Trophoblast cell (in vitro differentiated cells and primary cell): ENCODE results near the gene GDE1.

Experiments used
- DNase-seq, 2 donors: peaks; one replicate each; pipeline ENCODE4 v3.0.0-alpha.2; 2016
- H2AFZ ChIP-seq: 2 replicates; pipeline ENCODE4 v1.6.1; 2013; ENCODE audit warnings: low read length, moderate library complexity, mild to moderate bottlenecking; ENCODE audit not compliant: insufficient read depth, poor library complexity
- H2AK5ac ChIP-seq: 2 replicates; pipeline ENCODE4 v1.6.1; 2013; ENCODE audit warnings: mild to moderate bottlenecking, low read length
- H2BK120ac ChIP-seq: 2 replicates; pipeline ENCODE4 v1.6.1; 2013; ENCODE audit warnings: low read length, mild to moderate bottlenecking, moderate library complexity; ENCODE audit not compliant: insufficient read depth, poor library complexity
- H2BK12ac ChIP-seq: 2 replicates; pipeline ENCODE4 v1.6.1; 2013; ENCODE audit warnings: mild to moderate bottlenecking, low read length, moderate library complexity
- H2BK5ac ChIP-seq: 2 replicates; pipeline ENCODE4 v1.6.1; 2013; ENCODE audit warnings: low read length, low read depth, moderate library complexity, mild to moderate bottlenecking; ENCODE audit not compliant: poor library complexity
- H3K14ac ChIP-seq: 2 replicates; pipeline ENCODE4 v1.6.1; 2013; ENCODE audit warnings: mild to moderate bottlenecking, low read length
- H3K18ac ChIP-seq: 2 replicates; pipeline ENCODE4 v1.6.1; 2013; ENCODE audit warnings: mild to moderate bottlenecking, low read length
- H3K23ac ChIP-seq: 2 replicates; pipeline ENCODE4 v1.6.1; 2013; ENCODE audit warnings: low read length
- H3K27ac ChIP-seq: 2 replicates; pipeline ENCODE4 v1.5.1; 2013; ENCODE audit warnings: low read depth, mild to moderate bottlenecking, inconsistent platforms, low read length, moderate library complexity
- H3K27me3 ChIP-seq: 2 replicates; pipeline ENCODE4 v1.6.1; 2013; ENCODE audit warnings: inconsistent platforms, mild to moderate bottlenecking, low read length, moderate library complexity; ENCODE audit not compliant: insufficient read depth
- H3K36me3 ChIP-seq, 2 experiments: 1 replicate in 1 of 2; 2 replicates in 1 of 2; pipeline ENCODE4 v1.6.1; 2013; ENCODE audit warnings: low read length in 2 of 2, mild to moderate bottlenecking in 2 of 2, moderate library complexity in 1 of 2; ENCODE audit not compliant: insufficient read depth in 2 of 2, control insufficient read depth in 1 of 2
- H3K4ac ChIP-seq: 2 replicates; pipeline ENCODE4 v1.6.1; 2013; ENCODE audit warnings: low read depth, mild to moderate bottlenecking, low read length, moderate library complexity
- H3K4me1 ChIP-seq, 2 experiments: 1 replicate in 1 of 2; 2 replicates in 1 of 2; pipeline ENCODE4 v1.6.1; 2013; ENCODE audit warnings: low read length in 2 of 2, mild to moderate bottlenecking in 2 of 2, moderate library complexity in 1 of 2; ENCODE audit not compliant: insufficient read depth in 2 of 2, control insufficient read depth in 1 of 2
- H3K4me2 ChIP-seq: 2 replicates; pipeline ENCODE4 v1.6.1; 2013; ENCODE audit warnings: inconsistent platforms, mild to moderate bottlenecking, low read length, moderate library complexity
- H3K4me3 ChIP-seq: 2 replicates; pipeline ENCODE4 v1.5.1; 2013; ENCODE audit warnings: mild to moderate bottlenecking, low read depth, low read length, inconsistent platforms
- H3K79me1 ChIP-seq: one replicate; pipeline ENCODE4 v1.6.1; 2013; ENCODE audit warnings: low read length
- H3K79me2 ChIP-seq: 2 replicates; pipeline ENCODE4 v1.6.1; 2013; ENCODE audit warnings: low read length, mild to moderate bottlenecking; ENCODE audit not compliant: control insufficient read depth, insufficient read depth, poor library complexity
- H3K9ac ChIP-seq: 2 replicates; pipeline ENCODE4 v1.6.1; 2013; ENCODE audit warnings: mild to moderate bottlenecking, low read length
- H3K9me3 ChIP-seq: 2 replicates; pipeline ENCODE4 v1.6.1; 2013; ENCODE audit warnings: low read depth, mild to moderate bottlenecking, control low read depth, inconsistent platforms, low read length; ENCODE audit not compliant: insufficient read depth
- H4K12ac ChIP-seq: 2 replicates; pipeline ENCODE4 v1.6.1; 2013; ENCODE audit warnings: low read depth, mild to moderate bottlenecking, low read length, moderate library complexity
- H4K8ac ChIP-seq: 2 replicates; pipeline ENCODE4 v1.6.1; 2013; ENCODE audit warnings: low read depth, mild to moderate bottlenecking, low read length, moderate library complexity
- H4K91ac ChIP-seq: one replicate; pipeline ENCODE4 v1.6.1; 2013; ENCODE audit warnings: low read depth, mild to moderate bottlenecking, low read length, moderate library complexity
- WGBS: extraction: QIAGEN DNeasy Blood & Tissue Kit; methylation state at CpG from one replicate; pipeline ENCODE4 v1.1.7; 2013; ENCODE audit warnings: missing lambda C conversion rate; ENCODE audit not compliant: insufficient read length, insufficient coverage; ENCODE audit errors: extremely low coverage; 5-methylcytosine and 5-hydroxymethylcytosine counted together

GDE1 gene

GRCh38 chr16:19474617-19475016 is 47.3 kb downstream of the GDE1 start:
- no peak overlapping the region for H2BK12ac ChIP-seq
- H2BK5ac ChIP-seq, result no peak overlapping the region
- H3K14ac ChIP-seq, result no peak overlapping the region
- no peak overlapping the region for H4K8ac ChIP-seq
- no peak overlapping the region for H3K27ac ChIP-seq
- H3K4me3 ChIP-seq, result no peak overlapping the region
- H2AFZ ChIP-seq, result no peak overlapping the region
- no peaks in the 10 kb centered on the region for H3K79me1 ChIP-seq
- WGBS, result no CpG with 5 or more reads among the region's 5 CpGs
- H3K18ac ChIP-seq, result no peak overlapping the region
- H3K4me1 ChIP-seq, result no peaks in the 10 kb centered on the region
- no peak overlapping the region for H3K4me2 ChIP-seq
- no peak overlapping the region for H4K91ac ChIP-seq
- H3K79me2 ChIP-seq, result no peaks in the 10 kb centered on the region
- H4K12ac ChIP-seq, result no peak overlapping the region
- H3K23ac ChIP-seq, result no peak overlapping the region
- no peaks in the 10 kb centered on the region for H3K9me3 ChIP-seq
- no peaks in the 10 kb centered on the region for H3K27me3 ChIP-seq
- no peak overlapping the region for H3K9ac ChIP-seq
- peak in 1 of 2 donors; percentile 6 for DNase-seq
- H3K4ac ChIP-seq, result no peak overlapping the region
- H2BK120ac ChIP-seq, result no peak overlapping the region
- H3K36me3 ChIP-seq, result no peaks in the 10 kb centered on the region
- H2AK5ac ChIP-seq, result no peak overlapping the region

- Histone ChIP-seq H3K4ac (no peak overlapping the region), H2BK120ac (no peak overlapping the region), H3K9ac (no peak overlapping the region), H3K4me2 (no peak overlapping the region), H2AFZ (no peak overlapping the region), H3K4me3 (no peak overlapping the region), H3K18ac (no peak overlapping the region), H2BK5ac (no peak overlapping the region), H3K79me1 (no peaks in the 10 kb centered on the region), H4K8ac (no peak overlapping the region), H3K27me3 (no peaks in the 10 kb centered on the region), H3K14ac (no peak overlapping the region), H2BK12ac (no peak overlapping the region), H3K9me3 (no peaks in the 10 kb centered on the region), H4K91ac (no peak overlapping the region), H3K79me2 (no peaks in the 10 kb centered on the region), H3K4me1 (no peaks in the 10 kb centered on the region), H3K23ac (no peak overlapping the region), H4K12ac (no peak overlapping the region), H2AK5ac (no peak overlapping the region), H3K36me3 (no peaks in the 10 kb centered on the region), H3K27ac (no peak overlapping the region)
- DNase-seq, result peak in 1 of 2 donors; percentile 31
- no CpG with 5 or more reads among the region's 6 CpGs for WGBS
These were observed 49.4 kb downstream of the GDE1 start for GRCh38 chr16:19472482-19472881.

GRCh38 chr16:19468300-19468699 is 53.6 kb downstream of the GDE1 start:
- no peak overlapping the region for H3K4ac ChIP-seq
- H2AK5ac ChIP-seq, result no peak overlapping the region
- H4K8ac ChIP-seq, result no peak overlapping the region
- H3K4me2 ChIP-seq, result no peak overlapping the region
- no peak overlapping the region for H3K4me3 ChIP-seq
- H4K12ac ChIP-seq, result no peak overlapping the region
- no peak overlapping the region for H2AFZ ChIP-seq
- no peaks in the 10 kb centered on the region for H3K36me3 ChIP-seq
- H3K18ac ChIP-seq, result no peak overlapping the region
- no peak overlapping the region for H2BK120ac ChIP-seq
- no peak overlapping the region for H2BK12ac ChIP-seq
- no peak overlapping the region for H3K14ac ChIP-seq
- no peak overlapping the region for H3K27ac ChIP-seq
- H3K79me2 ChIP-seq, result no peaks in the 10 kb centered on the region
- H2BK5ac ChIP-seq, result no peak overlapping the region
- no peak overlapping the region for H4K91ac ChIP-seq
- no peak overlapping the region for H3K23ac ChIP-seq
- no peaks in the 10 kb centered on the region for H3K27me3 ChIP-seq
- WGBS, result no CpG with 5 or more reads among the region's 3 CpGs
- H3K79me1 ChIP-seq, result no peaks in the 10 kb centered on the region
- DNase-seq, result no peak
- no peaks in the 10 kb centered on the region for H3K9me3 ChIP-seq
- H3K9ac ChIP-seq, result no peak overlapping the region
- peaks cover 9 to 10% of the 10 kb centered on the region in 2 experiments for H3K4me1 ChIP-seq

- Histone ChIP-seq H3K4me2 (no peak overlapping the region), H3K9ac (no peak overlapping the region), H2AFZ (no peak overlapping the region), H4K8ac (no peak overlapping the region), H3K18ac (no peak overlapping the region), H4K91ac (no peak overlapping the region), H3K36me3 (no peaks in the 10 kb centered on the region), H4K12ac (no peak overlapping the region), H3K79me1 (no peaks in the 10 kb centered on the region), H2BK120ac (no peak overlapping the region), H3K27ac (no peak overlapping the region), H2AK5ac (no peak overlapping the region), H3K23ac (no peak overlapping the region), H3K4ac (no peak overlapping the region), H2BK5ac (no peak overlapping the region), H2BK12ac (no peak overlapping the region), H3K4me1 (peaks cover 10% of the 10 kb centered on the region in 2 experiments), H3K27me3 (no peaks in the 10 kb centered on the region), H3K14ac (no peak overlapping the region), H3K79me2 (no peaks in the 10 kb centered on the region), H3K4me3 (no peak overlapping the region), H3K9me3 (no peaks in the 10 kb centered on the region)
- no CpG with 5 or more reads among the region's 12 CpGs for WGBS
- peak; percentile 87 to 95 for DNase-seq
These were observed 58.2 kb downstream of the GDE1 start for GRCh38 chr16:19463468-19464315.
